GM12864 (cell line): ENCODE data around the gene MEA1.
"Not testable (repeated sequence)": the region's sequence is repeated elsewhere in the genome, so short reads cannot be mapped to it uniquely, and the experiment has no call there.

ENCODE experiments used
- DNase-seq: peaks from one replicate; pipeline ENCODE4 v3.0.0-alpha.2; 2011; ENCODE audit warnings: low read depth
- H3K4me3 ChIP-seq: 2 replicates; pipeline ENCODE4 v1.5.1; 2011; ENCODE audit warnings: mild to moderate bottlenecking, low read depth, low read length, control low read depth
- TF ChIP-seq, protein P1 (sequence below): IDR thresholded peaks from 2 replicates; pipeline ENCODE4 v1.5.1; 2011; ENCODE audit warnings: low read depth, mild to moderate bottlenecking, moderate library complexity, low read length, control low read depth, inconsistent platforms; ENCODE audit errors: missing control alignments

MEA1 gene

GRCh38 chr6:43011207-43011606 lies 2.5 kb downstream of the MEA1 start:
- no peak overlapping the region for H3K4me3 ChIP-seq
- TF ChIP-seq, protein P1, sequence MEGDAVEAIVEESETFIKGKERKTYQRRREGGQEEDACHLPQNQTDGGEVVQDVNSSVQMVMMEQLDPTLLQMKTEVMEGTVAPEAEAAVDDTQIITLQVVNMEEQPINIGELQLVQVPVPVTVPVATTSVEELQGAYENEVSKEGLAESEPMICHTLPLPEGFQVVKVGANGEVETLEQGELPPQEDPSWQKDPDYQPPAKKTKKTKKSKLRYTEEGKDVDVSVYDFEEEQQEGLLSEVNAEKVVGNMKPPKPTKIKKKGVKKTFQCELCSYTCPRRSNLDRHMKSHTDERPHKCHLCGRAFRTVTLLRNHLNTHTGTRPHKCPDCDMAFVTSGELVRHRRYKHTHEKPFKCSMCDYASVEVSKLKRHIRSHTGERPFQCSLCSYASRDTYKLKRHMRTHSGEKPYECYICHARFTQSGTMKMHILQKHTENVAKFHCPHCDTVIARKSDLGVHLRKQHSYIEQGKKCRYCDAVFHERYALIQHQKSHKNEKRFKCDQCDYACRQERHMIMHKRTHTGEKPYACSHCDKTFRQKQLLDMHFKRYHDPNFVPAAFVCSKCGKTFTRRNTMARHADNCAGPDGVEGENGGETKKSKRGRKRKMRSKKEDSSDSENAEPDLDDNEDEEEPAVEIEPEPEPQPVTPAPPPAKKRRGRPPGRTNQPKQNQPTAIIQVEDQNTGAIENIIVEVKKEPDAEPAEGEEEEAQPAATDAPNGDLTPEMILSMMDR = no peak
- DNase-seq = no peak

- no peak for DNase-seq
- H3K4me3 ChIP-seq = no peak overlapping the region
- TF ChIP-seq, protein P1 = peak; percentile 72
These were observed 4.6 kb downstream of the MEA1 start for GRCh38 chr6:43009124-43009523.

GRCh38 chr6:43007126-43007525 lies 6.6 kb downstream of the MEA1 start:
- no peak overlapping the region for H3K4me3 ChIP-seq
- TF ChIP-seq, protein P1 = no peak
- no peak for DNase-seq

GRCh38 chr6:43006251-43006650 lies 7.5 kb downstream of the MEA1 start:
- TF ChIP-seq, protein P1 = no peak
- no peak for DNase-seq
- no peak overlapping the region for H3K4me3 ChIP-seq

DNA sequence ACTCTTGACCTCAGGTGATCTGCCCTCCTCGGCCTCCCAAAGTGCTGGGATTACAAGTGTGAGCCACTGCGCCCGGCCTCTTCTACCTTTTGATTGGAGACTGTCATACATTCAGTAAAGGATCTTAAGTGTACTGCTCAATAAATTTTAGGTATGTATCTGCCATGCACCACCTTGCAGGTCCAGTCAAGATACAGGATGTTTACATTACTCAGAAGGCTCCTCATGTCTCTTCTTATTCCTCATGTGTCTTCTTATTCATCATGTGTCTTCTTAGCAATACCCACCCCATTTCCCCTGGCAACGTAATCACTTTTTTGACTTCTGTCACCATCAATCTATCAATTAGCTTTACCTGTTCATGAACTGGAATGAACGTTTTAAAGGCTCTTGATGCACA lies 7.9 kb downstream of the MEA1 start:
- no peak overlapping the region for H3K4me3 ChIP-seq
- no peak for DNase-seq
- TF ChIP-seq, protein P1 = no peak

GRCh38 chr6:43001843-43002242 lies 11.9 kb downstream of the MEA1 start:
- no peak overlapping the region for H3K4me3 ChIP-seq
- TF ChIP-seq, protein P1 = no peak
- DNase-seq = no peak

- H3K4me3 ChIP-seq, DNase-seq: not testable (repeated sequence)
These were observed 15.5 kb downstream of the MEA1 start for GRCh38 chr6:42998205-42998604.

GRCh38 chr6:42996513-42996912 lies 17.2 kb downstream of the MEA1 start:
- no peak overlapping the region for H3K4me3 ChIP-seq
- no peak for DNase-seq
- TF ChIP-seq, protein P1 = no peak
